Raji (cell line): ENCODE results near the gene FKBP14.

Experiments
- POLR2A ChIP-seq: IDR thresholded peaks from 2 replicates; pipeline ENCODE4 v1.6.1; 2011; ENCODE audit warnings: low read depth, low read length, control low read depth; ENCODE audit not compliant: insufficient read depth

Gene FKBP14

GRCh38 chr7:29987811-29988317, 38.6 kb downstream of the FKBP14 start:
- no peak for TF ChIP-seq POLR2A

GRCh38 chr7:29987083-29987482, 39.4 kb downstream of the FKBP14 start:
- peak; percentile 18; the same call in 1 of the 2 replicates for TF ChIP-seq POLR2A

- no peak for TF ChIP-seq POLR2A
These were observed 46.4 kb downstream of the FKBP14 start for GRCh38 chr7:29980151-29980550.

- no peak for TF ChIP-seq POLR2A
These were observed 48.4 kb downstream of the FKBP14 start for GRCh38 chr7:29977886-29978651.

GRCh38 chr7:29976673-29977415, 49.7 kb downstream of the FKBP14 start:
- no peak for TF ChIP-seq POLR2A

GRCh38 chr7:29976266-29976665, 50.2 kb downstream of the FKBP14 start:
- no peak for TF ChIP-seq POLR2A

DNA sequence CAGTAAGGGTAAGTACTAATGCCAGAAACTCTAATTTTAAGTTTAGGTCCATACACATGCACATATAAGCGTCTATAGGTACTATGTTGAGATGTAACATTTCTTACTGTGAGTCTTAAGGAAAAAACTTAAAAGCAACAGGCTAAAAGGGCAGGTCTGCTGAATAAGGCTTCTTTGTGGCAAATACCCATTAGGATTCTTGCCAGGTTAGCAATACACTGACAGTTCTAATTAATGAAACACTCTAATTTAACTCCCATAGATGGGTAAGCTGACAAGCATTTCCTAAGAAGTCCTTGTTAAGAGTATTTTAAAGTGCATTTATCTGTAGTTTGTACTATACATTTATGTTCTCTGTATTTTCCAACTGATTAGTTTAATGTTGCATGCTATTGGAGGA, 50.9 kb downstream of the FKBP14 start:
- no peak for TF ChIP-seq POLR2A

GRCh38 chr7:29974286-29974685, 52.2 kb downstream of the FKBP14 start:
- TF ChIP-seq POLR2A: no peak

GRCh38 chr7:29972315-29972669, 54.2 kb downstream of the FKBP14 start:
- no peak for TF ChIP-seq POLR2A

DNA sequence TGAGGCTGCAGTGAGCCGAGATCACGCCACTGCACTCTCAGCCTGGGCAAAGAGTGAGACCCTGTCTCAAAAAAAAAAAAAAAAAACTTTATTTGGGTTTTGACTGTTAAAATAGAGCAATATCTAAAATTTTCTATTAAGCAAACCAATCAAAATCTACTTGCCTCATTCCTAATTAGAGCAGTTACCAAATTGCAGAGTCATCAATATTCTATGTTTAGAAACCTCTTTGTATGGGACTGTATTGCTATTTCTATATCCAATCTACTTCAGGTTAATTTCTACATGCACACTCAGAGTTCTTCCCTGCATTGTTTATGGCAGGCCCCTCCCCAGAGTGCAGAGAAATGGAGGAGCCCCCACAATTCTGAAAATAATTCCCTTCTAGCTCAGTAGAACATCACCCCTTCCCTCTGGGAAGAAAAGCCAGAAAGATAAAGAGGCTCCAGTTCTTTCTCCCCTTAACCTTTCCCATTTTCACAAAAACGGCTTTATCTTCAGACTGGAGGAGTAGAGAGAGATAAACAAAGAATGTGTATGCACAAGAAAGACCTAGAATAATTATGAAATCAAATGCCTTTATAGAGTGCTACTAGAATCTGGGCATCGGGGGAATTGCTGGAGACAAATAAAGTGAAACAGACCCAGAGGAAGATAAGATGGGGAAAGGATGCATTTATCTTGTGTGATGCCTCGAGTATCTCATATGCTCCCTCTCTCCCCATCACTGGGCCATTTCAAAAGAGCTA, 54.8 kb downstream of the FKBP14 start:
- no peak for TF ChIP-seq POLR2A

DNA sequence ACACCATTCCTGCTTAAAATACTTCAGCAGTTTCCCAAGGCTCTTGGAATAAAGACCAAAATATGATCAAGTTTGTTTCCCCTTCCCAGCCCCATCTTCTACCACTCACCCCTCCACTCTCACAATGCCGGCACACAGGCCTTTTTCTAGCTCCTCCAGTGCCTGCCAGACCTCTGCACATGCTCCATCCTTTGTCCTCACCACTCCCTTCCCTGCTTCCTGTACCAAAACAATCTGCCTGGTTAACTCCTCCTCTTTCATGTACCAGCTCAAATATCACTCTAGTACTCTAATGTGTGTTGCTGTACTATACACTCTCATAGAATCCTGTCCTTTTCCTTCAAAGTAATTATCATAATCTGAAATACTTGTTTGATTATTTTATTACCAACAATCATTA, 56.3 kb downstream of the FKBP14 start:
- no peak for TF ChIP-seq POLR2A

DNA sequence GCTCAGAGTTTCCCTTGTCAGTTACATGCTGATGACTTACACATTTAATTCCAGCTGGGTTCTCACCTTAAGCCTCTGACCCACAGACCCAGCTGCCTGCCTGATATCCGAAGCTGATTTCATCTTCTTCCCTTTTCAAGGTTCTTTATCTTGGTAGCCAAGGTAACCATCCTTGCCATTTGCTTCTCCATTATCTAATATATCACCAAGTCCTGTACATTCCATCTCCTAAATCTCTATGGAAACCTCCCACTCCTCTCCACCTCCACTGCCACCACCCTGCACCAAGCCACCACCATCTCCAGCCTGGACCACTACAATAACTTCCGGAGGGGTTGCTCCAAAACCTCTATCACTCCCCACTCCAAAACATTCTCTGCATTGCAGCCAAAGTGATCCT, 56.8 kb downstream of the FKBP14 start:
- TF ChIP-seq POLR2A: no peak

GRCh38 chr7:29968683-29969395, 57.7 kb downstream of the FKBP14 start:
- no peak for TF ChIP-seq POLR2A

- TF ChIP-seq POLR2A: no peak
These were observed 61.5 kb downstream of the FKBP14 start for GRCh38 chr7:29965030-29965429.

DNA sequence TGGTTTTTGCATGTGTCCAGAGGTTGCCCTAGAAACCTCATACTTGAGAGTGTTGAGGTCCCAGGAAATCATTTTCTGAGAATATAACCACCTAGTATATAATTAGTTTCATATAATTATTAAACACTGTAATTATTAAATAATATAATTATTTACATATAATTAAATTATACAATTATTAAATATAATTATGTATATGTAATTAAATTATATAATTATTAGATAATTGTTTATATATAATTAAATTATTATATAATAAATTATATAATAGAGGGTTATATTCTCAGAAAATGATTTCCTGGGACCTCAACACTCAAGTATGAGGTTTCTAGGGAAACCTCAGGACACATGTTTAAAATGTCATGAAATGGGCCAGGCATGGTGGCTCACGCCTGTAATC, 64.5 kb downstream of the FKBP14 start:
- TF ChIP-seq POLR2A: no peak
